ENCODE results near the gene LRRC8C.

LRRC8C gene

GRCh38 chr1:89631816-89632656, 884 bp upstream of the LRRC8C start:
- no peak overlapping the region for H3K4ac ChIP-seq (ENCODE audit: low read depth, low read length)
- no peaks in the 10 kb centered on the region for H3K4me1 ChIP-seq (ENCODE audit: control insufficient read depth, low read depth, low read length)
- H2BK5ac ChIP-seq (ENCODE audit: low read length): no peak overlapping the region
- H3K9ac ChIP-seq (ENCODE audit: low read length): peak overlapping the region; percentile 56
- DNase-seq: peak; percentile 39
- H3K56ac ChIP-seq (ENCODE audit: low read length): peak overlapping the region; percentile 80
- WGBS (ENCODE audit: extremely low coverage, insufficient coverage, low lambda C conversion rate): no CpG with 5 or more reads among the region's 19 CpGs
- H2BK15ac ChIP-seq (replicated peaks; ENCODE audit: low read depth): no peak overlapping the region
- H3K36me3 ChIP-seq (ENCODE audit: control insufficient read depth, insufficient read depth, low read length): no peaks in the 10 kb centered on the region
- peak overlapping the region; percentile 22 for H3K27ac ChIP-seq (ENCODE audit: low read depth, low read length)
- no peak overlapping the region for H3K23ac ChIP-seq (ENCODE audit: low read length)
- no peak overlapping the region for H4K5ac ChIP-seq (ENCODE audit: low read length)
- H4K8ac ChIP-seq (ENCODE audit: low read depth, low read length): no peak overlapping the region
- peak overlapping the region; percentile 49 for H3K4me2 ChIP-seq (ENCODE audit: low read length)
- H3K4me3 ChIP-seq (ENCODE audit: low read length): peak overlapping the region; percentile 56
- H3K79me2 ChIP-seq (ENCODE audit: control insufficient read depth, insufficient read depth, low read length): no peaks in the 10 kb centered on the region
- no peak overlapping the region for H2AK5ac ChIP-seq (ENCODE audit: low read length)
- H3K79me1 ChIP-seq (ENCODE audit: low read length): no peaks in the 10 kb centered on the region
- no peak overlapping the region for H3K18ac ChIP-seq (ENCODE audit: low read length)
- H2BK120ac ChIP-seq (ENCODE audit: low read depth, low read length): no peak overlapping the region
- H3K27me3 ChIP-seq (ENCODE audit: insufficient read depth, low read length, poor library complexity): no peaks in the 10 kb centered on the region

GRCh38 chr1:89633248-89633799, 404 bp downstream of the LRRC8C start:
- Histone ChIP-seq H2AK5ac (ENCODE audit: low read length) (no peak overlapping the region), H3K23ac (ENCODE audit: low read length) (peak overlapping the region; percentile 31), H3K79me2 (ENCODE audit: control insufficient read depth, insufficient read depth, low read length) (no peaks in the 10 kb centered on the region), H3K4me3 (ENCODE audit: low read length) (peak overlapping the region; percentile 58), H3K36me3 (ENCODE audit: control insufficient read depth, insufficient read depth, low read length) (no peaks in the 10 kb centered on the region), H2BK5ac (ENCODE audit: low read length) (no peak overlapping the region), H3K27ac (ENCODE audit: low read depth, low read length) (no peak overlapping the region), H3K4me1 (ENCODE audit: control insufficient read depth, low read depth, low read length) (no peaks in the 10 kb centered on the region), H2BK120ac (ENCODE audit: low read depth, low read length) (no peak overlapping the region), H3K18ac (ENCODE audit: low read length) (peak overlapping the region; percentile 3), H4K5ac (ENCODE audit: low read length) (no peak overlapping the region), H3K4ac (ENCODE audit: low read depth, low read length) (no peak overlapping the region), H3K27me3 (ENCODE audit: insufficient read depth, low read length, poor library complexity) (no peaks in the 10 kb centered on the region), H3K79me1 (ENCODE audit: low read length) (no peaks in the 10 kb centered on the region), H4K8ac (ENCODE audit: low read depth, low read length) (no peak overlapping the region), H2BK15ac (replicated peaks; ENCODE audit: low read depth) (no peak overlapping the region), H3K9ac (ENCODE audit: low read length) (peak overlapping the region; percentile 37), H3K4me2 (ENCODE audit: low read length) (peak overlapping the region; percentile 97), H3K56ac (ENCODE audit: low read length) (peak overlapping the region; percentile 87)
- peak; percentile 71 for DNase-seq
- no CpG with 5 or more reads among the region's 57 CpGs for WGBS (ENCODE audit: extremely low coverage, insufficient coverage, low lambda C conversion rate)

GRCh38 chr1:89633800-89634625, 1.1 kb downstream of the LRRC8C start:
- Histone ChIP-seq H2BK120ac (ENCODE audit: low read depth, low read length) (no peak overlapping the region), H2AK5ac (ENCODE audit: low read length) (no peak overlapping the region), H2BK5ac (ENCODE audit: low read length) (no peak overlapping the region), H3K79me2 (ENCODE audit: control insufficient read depth, insufficient read depth, low read length) (no peaks in the 10 kb centered on the region), H3K4me1 (ENCODE audit: control insufficient read depth, low read depth, low read length) (no peaks in the 10 kb centered on the region), H3K4ac (ENCODE audit: low read depth, low read length) (no peak overlapping the region), H3K27ac (ENCODE audit: low read depth, low read length) (no peak overlapping the region), H3K4me3 (ENCODE audit: low read length) (peak overlapping the region; percentile 58), H2BK15ac (replicated peaks; ENCODE audit: low read depth) (no peak overlapping the region), H3K79me1 (ENCODE audit: low read length) (no peaks in the 10 kb centered on the region), H3K56ac (ENCODE audit: low read length) (peak overlapping the region; percentile 87), H4K8ac (ENCODE audit: low read depth, low read length) (no peak overlapping the region), H3K23ac (ENCODE audit: low read length) (no peak overlapping the region), H3K36me3 (ENCODE audit: control insufficient read depth, insufficient read depth, low read length) (no peaks in the 10 kb centered on the region), H4K5ac (ENCODE audit: low read length) (no peak overlapping the region), H3K18ac (ENCODE audit: low read length) (no peak overlapping the region), H3K27me3 (ENCODE audit: insufficient read depth, low read length, poor library complexity) (no peaks in the 10 kb centered on the region), H3K4me2 (ENCODE audit: low read length) (peak overlapping the region; percentile 97), H3K9ac (ENCODE audit: low read length) (peak overlapping the region; percentile 37)
- DNase-seq: peak; percentile 47
- no CpG with 5 or more reads among the region's 32 CpGs for WGBS (ENCODE audit: extremely low coverage, insufficient coverage, low lambda C conversion rate)

- H3K4me1 ChIP-seq (ENCODE audit: control insufficient read depth, low read depth, low read length): no peaks in the 10 kb centered on the region
- no peaks in the 10 kb centered on the region for H3K27me3 ChIP-seq (ENCODE audit: insufficient read depth, low read length, poor library complexity)
- H3K4ac ChIP-seq (ENCODE audit: low read depth, low read length): no peak overlapping the region
- WGBS (ENCODE audit: extremely low coverage, insufficient coverage, low lambda C conversion rate): no CpG with 5 or more reads among the region's 6 CpGs
- no peaks in the 10 kb centered on the region for H3K79me1 ChIP-seq (ENCODE audit: low read length)
- no peak overlapping the region for H3K4me3 ChIP-seq (ENCODE audit: low read length)
- no peak overlapping the region for H2AK5ac ChIP-seq (ENCODE audit: low read length)
- H3K18ac ChIP-seq (ENCODE audit: low read length): no peak overlapping the region
- H3K36me3 ChIP-seq (ENCODE audit: control insufficient read depth, insufficient read depth, low read length): no peaks in the 10 kb centered on the region
- H3K56ac ChIP-seq (ENCODE audit: low read length): no peak overlapping the region
- H4K5ac ChIP-seq (ENCODE audit: low read length): no peak overlapping the region
- H4K8ac ChIP-seq (ENCODE audit: low read depth, low read length): no peak overlapping the region
- no peak overlapping the region for H2BK120ac ChIP-seq (ENCODE audit: low read depth, low read length)
- H3K79me2 ChIP-seq (ENCODE audit: control insufficient read depth, insufficient read depth, low read length): no peaks in the 10 kb centered on the region
- no peak overlapping the region for H3K27ac ChIP-seq (ENCODE audit: low read depth, low read length)
- H3K4me2 ChIP-seq (ENCODE audit: low read length): no peak overlapping the region
- H3K9ac ChIP-seq (ENCODE audit: low read length): no peak overlapping the region
- H3K23ac ChIP-seq (ENCODE audit: low read length): no peak overlapping the region
- H2BK15ac ChIP-seq (replicated peaks; ENCODE audit: low read depth): no peak overlapping the region
- no peak for DNase-seq
- no peak overlapping the region for H2BK5ac ChIP-seq (ENCODE audit: low read length)
These were observed 3.2 kb downstream of the LRRC8C start for GRCh38 chr1:89635825-89636815.

- Histone ChIP-seq H3K36me3 (ENCODE audit: control insufficient read depth, insufficient read depth, low read length) (no peaks in the 10 kb centered on the region), H2AK5ac (ENCODE audit: low read length) (no peak overlapping the region), H2BK15ac (replicated peaks; ENCODE audit: low read depth) (no peak overlapping the region), H3K79me1 (ENCODE audit: low read length) (no peaks in the 10 kb centered on the region), H3K9ac (ENCODE audit: low read length) (no peak overlapping the region), H3K27me3 (ENCODE audit: insufficient read depth, low read length, poor library complexity) (no peaks in the 10 kb centered on the region), H3K79me2 (ENCODE audit: control insufficient read depth, insufficient read depth, low read length) (no peaks in the 10 kb centered on the region), H3K4me2 (ENCODE audit: low read length) (no peak overlapping the region), H3K56ac (ENCODE audit: low read length) (no peak overlapping the region), H3K23ac (ENCODE audit: low read length) (no peak overlapping the region), H2BK5ac (ENCODE audit: low read length) (no peak overlapping the region), H3K4ac (ENCODE audit: low read depth, low read length) (no peak overlapping the region), H3K18ac (ENCODE audit: low read length) (no peak overlapping the region), H4K5ac (ENCODE audit: low read length) (no peak overlapping the region), H3K4me3 (ENCODE audit: low read length) (no peak overlapping the region), H2BK120ac (ENCODE audit: low read depth, low read length) (no peak overlapping the region), H3K4me1 (ENCODE audit: control insufficient read depth, low read depth, low read length) (no peaks in the 10 kb centered on the region), H3K27ac (ENCODE audit: low read depth, low read length) (no peak overlapping the region), H4K8ac (ENCODE audit: low read depth, low read length) (no peak overlapping the region)
- no peak for DNase-seq
These were observed 4.6 kb downstream of the LRRC8C start for GRCh38 chr1:89637496-89637895.
